ENCODE results near the gene SLC2A14.
"Not testable (repeated sequence)": the region's sequence is repeated elsewhere in the genome, so short reads cannot be mapped to it uniquely, and the experiment has no call there.

GRCh38 chr12:7825754-7826153 lies 47.0 kb downstream of the SLC2A14 start:
- TF ChIP-seq CTCF (conservative IDR thresholded peaks at IDR 0.05); EZH2 (IDR thresholded peaks at IDR 0.05; ENCODE audit: low read depth): not testable (repeated sequence)

Measured in PC-9 (cell line).